Right lobe of liver (tissue), 6 donors: ENCODE data around the gene ADPRS. TPM values are rescaled to one million over a fixed set of nuclear protein-coding genes. Genes with fewer than 3 reads are reported as not detected.
A peak's percentile ranks its signal among the peaks of the same experiment; 100 is the strongest.

Experiments
- ATAC-seq, 4 donors: fragments of 200-7000 bp; cut with Tn5 transposase; one replicate each; pipeline ENCODE4 v1.9.1; 2020; ENCODE audit warnings: mild to moderate bottlenecking in 4 of 4, moderate library complexity in 4 of 4
- DNase-seq, 3 donors: peaks; one replicate each; pipeline ENCODE4 v3.0.0-alpha.2; 2020
- H3K27ac ChIP-seq, 3 donors: fragments of 200-600 bp; one replicate each; pipeline ENCODE4 v1.8.0; 2022
- H3K27me3 ChIP-seq, 2 donors: fragments of 200-600 bp; one replicate each; pipeline ENCODE4 v1.8.0; 2022
- H3K36me3 ChIP-seq, 4 donors: fragments of 200-600 bp; sonication (generic) in 1 of 4; one replicate each; pipeline versions ENCODE4 v1.5.1 to v1.8.0; 2017 to 2022; ENCODE audit warnings: control low read depth in 1 of 4
- H3K4me1 ChIP-seq, 4 donors: fragments of 200-600 bp; sonication (generic) in 1 of 4; one replicate each; pipeline versions ENCODE4 v1.5.1 to v1.8.0; 2017 to 2022; ENCODE audit warnings: control low read depth in 1 of 4
- H3K4me3 ChIP-seq, 3 donors: fragments of 200-600 bp; one replicate each; pipeline ENCODE4 v1.8.0; 2022
- H3K9me3 ChIP-seq, 4 donors: fragments of 200-600 bp; sonication (generic) in 1 of 4; one replicate each; pipeline versions ENCODE4 v1.5.1 to v1.8.0; 2017 to 2022; ENCODE audit warnings: control low read depth in 1 of 4
- POLR2A ChIP-seq: fragments of 450-650 bp; IDR thresholded peaks from one replicate; pipeline ENCODE4 v1.6.1; 2017; ENCODE audit warnings: antibody characterized with exemption, mild to moderate bottlenecking
- WGBS: methylation state at CpG from one replicate; pipeline ENCODE4 v1.1.6; 2018; ENCODE audit warnings: low coverage, low lambda C conversion rate; ENCODE audit not compliant: insufficient coverage; ENCODE audit errors: missing lambda C conversion rate; 5-methylcytosine and 5-hydroxymethylcytosine counted together
- intact Hi-C, 2 donors: fragments of 100-400 bp; cut with DNase I; formaldehyde crosslinking; loops; one replicate each; pipeline versions ENCODE4 v1.11.2 to v1.14.1; 2022
- total RNA-seq, 6 experiments: library from RNA; depleted of rRNA in 2 of 6; stranded (reverse); fragments of >200 nt in 2 of 6; fragmentation: NEBNext Ultra II Directional in 3 of 6; extraction: Animal tissue kit (Norgen Biotek cat#: 25700) in 3 of 6; gene quantifications; one replicate each; pipeline versions ENCODE4 v1.1.0 to v1.2.4, GENCODE V29; 2016 to 2023
- TF ChIP-seq, protein P1 (sequence below), 4 donors: fragments of 200-600 bp in 3 of 4; fragments of 450-650 bp in 1 of 4; IDR thresholded peaks; one replicate each; pipeline versions ENCODE4 v1.5.1 to v1.8.0; 2016 to 2022; ENCODE audit warnings: antibody characterized with exemption in 4 of 4, mild to moderate bottlenecking in 2 of 4
- donor health status: DM: no; HTN: yes; CAD: no.
- donor health status: DM: no; HTN: no; CAD: no.
- donor health status: DM: no; HTN: no; CAD: no.
- donor health status: DM: no; HTN: yes; CAD: no.
- donor health status: DM: no; HTN: yes; CAD: no.

The ADPRS gene
- total RNA-seq, 6 experiments from 2014 or later, result 9.1 to 30.7 (median 14.9) TPM

GRCh38 chr1:36118447-36119204 is 29.9 kb downstream of the ADPRS start:
- 56% methylated on average over 4 of the region's 10 CpGs for WGBS
- DNase-seq, result no peak
- Histone ChIP-seq H3K27ac (no peak overlapping the region), H3K4me3 (no peak overlapping the region), H3K9me3 (no peaks in the 10 kb centered on the region), H3K4me1 (no peaks in the 10 kb centered on the region), H3K36me3 (no peaks in the 10 kb centered on the region), H3K27me3 (no peaks in the 10 kb centered on the region)
- intact Hi-C loops, result no loop called here
- no peak for TF ChIP-seq POLR2A
- TF ChIP-seq, protein P1, sequence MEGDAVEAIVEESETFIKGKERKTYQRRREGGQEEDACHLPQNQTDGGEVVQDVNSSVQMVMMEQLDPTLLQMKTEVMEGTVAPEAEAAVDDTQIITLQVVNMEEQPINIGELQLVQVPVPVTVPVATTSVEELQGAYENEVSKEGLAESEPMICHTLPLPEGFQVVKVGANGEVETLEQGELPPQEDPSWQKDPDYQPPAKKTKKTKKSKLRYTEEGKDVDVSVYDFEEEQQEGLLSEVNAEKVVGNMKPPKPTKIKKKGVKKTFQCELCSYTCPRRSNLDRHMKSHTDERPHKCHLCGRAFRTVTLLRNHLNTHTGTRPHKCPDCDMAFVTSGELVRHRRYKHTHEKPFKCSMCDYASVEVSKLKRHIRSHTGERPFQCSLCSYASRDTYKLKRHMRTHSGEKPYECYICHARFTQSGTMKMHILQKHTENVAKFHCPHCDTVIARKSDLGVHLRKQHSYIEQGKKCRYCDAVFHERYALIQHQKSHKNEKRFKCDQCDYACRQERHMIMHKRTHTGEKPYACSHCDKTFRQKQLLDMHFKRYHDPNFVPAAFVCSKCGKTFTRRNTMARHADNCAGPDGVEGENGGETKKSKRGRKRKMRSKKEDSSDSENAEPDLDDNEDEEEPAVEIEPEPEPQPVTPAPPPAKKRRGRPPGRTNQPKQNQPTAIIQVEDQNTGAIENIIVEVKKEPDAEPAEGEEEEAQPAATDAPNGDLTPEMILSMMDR (IDR thresholded peaks at IDR 0.05), result no peak
- no peak for ATAC-seq

- intact Hi-C loops, result no loop called here
- Histone ChIP-seq H3K9me3 (no peaks in the 10 kb centered on the region), H3K27ac (no peak overlapping the region), H3K4me3 (no peak overlapping the region), H3K36me3 (no peaks in the 10 kb centered on the region), H3K27me3 (no peaks in the 10 kb centered on the region), H3K4me1 (no peaks in the 10 kb centered on the region)
- 38% methylated on average over 3 of the region's 9 CpGs for WGBS
- DNase-seq, result no peak
- TF ChIP-seq, protein P1 (IDR thresholded peaks at IDR 0.05), result no peak
- no peak for TF ChIP-seq POLR2A
- peak in 1 of 4 donors; percentile 21 for ATAC-seq
Measured at GRCh38 chr1:36119456-36119855, 30.8 kb downstream of the ADPRS start.

DNA sequence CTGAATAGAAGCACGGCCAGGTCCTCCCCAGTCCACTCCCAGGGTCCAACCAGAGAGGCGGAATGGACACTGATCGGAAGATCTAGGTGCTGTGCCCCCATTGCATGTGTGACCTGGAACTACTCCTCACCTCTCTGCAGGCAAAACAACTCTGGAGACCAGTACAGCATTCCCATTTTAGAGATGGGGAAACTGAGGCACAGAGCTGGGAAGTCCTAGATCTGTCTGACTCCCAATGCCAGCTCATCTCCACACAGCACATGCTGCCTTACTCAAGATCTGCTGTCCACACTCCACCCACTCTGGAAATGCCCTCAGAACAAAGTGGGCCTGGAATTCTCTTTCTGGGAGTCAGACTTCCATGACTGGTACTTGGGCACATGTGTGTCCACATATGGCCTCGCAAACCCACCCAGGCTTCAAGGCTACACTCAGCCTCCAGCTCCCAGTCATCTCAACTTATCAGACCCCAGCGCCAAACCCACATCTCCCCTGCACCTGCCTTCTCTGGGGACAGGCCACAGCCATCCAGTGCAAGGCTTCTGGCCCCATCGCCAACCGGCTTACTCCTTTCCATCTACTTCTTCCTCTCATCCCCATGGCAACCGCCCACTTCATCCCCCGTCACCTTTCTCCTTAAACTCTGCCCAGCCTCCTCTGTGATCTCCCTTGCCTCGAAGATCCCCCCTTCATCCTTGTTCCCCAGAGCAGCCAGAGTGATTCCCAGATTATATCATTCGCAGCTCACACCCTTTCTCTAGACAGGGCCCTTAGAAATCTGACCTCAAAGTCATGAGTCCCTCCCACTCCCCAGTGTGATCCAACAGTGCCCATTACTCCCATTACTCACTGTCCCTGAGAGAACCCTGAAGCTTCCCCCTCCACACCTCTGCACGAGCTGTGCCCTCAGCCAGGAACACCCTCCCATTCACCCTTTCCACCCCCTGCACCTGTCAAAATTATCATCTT is 33.7 kb downstream of the ADPRS start:
- no peak for DNase-seq
- Histone ChIP-seq H3K27ac (no peak overlapping the region), H3K9me3 (no peaks in the 10 kb centered on the region), H3K4me3 (no peak overlapping the region), H3K27me3 (no peaks in the 10 kb centered on the region), H3K36me3 (no peaks in the 10 kb centered on the region), H3K4me1 (no peaks in the 10 kb centered on the region)
- intact Hi-C loops, result no loop called here
- no peak for ATAC-seq
- no peak for TF ChIP-seq POLR2A
- TF ChIP-seq, protein P1 (IDR thresholded peaks at IDR 0.05), result no peak
- WGBS, result 67% methylated on average over 8 of the region's 12 CpGs

DNA sequence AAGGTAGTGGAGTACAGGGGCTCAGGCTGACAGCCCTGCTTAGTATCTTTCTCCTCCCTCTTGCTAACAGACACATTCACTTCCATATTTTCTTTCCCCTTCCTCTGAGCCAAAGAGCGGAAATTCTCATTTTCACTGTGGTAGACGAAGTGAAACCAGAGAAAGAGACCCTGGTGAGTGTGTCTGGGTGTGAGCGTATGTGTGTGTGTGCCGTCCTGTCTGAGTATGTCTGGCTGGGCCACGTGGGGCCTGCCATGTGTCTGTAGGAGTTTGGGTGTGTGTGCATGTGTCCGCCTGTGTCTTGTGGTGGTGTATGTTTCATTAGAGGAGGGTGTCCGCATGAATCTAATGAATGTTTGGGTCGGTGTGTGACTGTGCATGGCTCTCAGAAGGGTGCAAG is 34.7 kb downstream of the ADPRS start:
- Histone ChIP-seq H3K9me3 (no peaks in the 10 kb centered on the region), H3K27ac (no peak overlapping the region), H3K27me3 (no peaks in the 10 kb centered on the region), H3K4me1 (no peaks in the 10 kb centered on the region), H3K4me3 (no peak overlapping the region), H3K36me3 (no peaks in the 10 kb centered on the region)
- WGBS, result 65% methylated on average over 4 of the region's 8 CpGs
- intact Hi-C loops, result no loop called here
- DNase-seq, result no peak
- TF ChIP-seq, protein P1 (IDR thresholded peaks at IDR 0.05), result no peak
- no peak for TF ChIP-seq POLR2A
- peak; percentile 42 to 81 (median 60) for ATAC-seq
